HS-27A (cell line): ENCODE results near the gene ADD2.
"Not testable (repeated sequence)": the region's sequence is repeated elsewhere in the genome, so short reads cannot be mapped to it uniquely, and the experiment has no call there.

Experiments
- DNase-seq: peaks from one replicate; pipeline ENCODE4 v3.0.0-alpha.2; 2012; ENCODE audit warnings: low read depth, missing footprints

Gene ADD2

GRCh38 chr2:70767699-70768589 lies at the start of gene ADD2:
Gene ADD2, minus strand, starts transcription at chr2:70768200. Its CDS starts 61,792 bp downstream, at chr2:70706408.
- no peak for DNase-seq

GRCh38 chr2:70817284-70817954 lies 49.4 kb upstream of the ADD2 start:
- DNase-seq = no peak

GRCh38 chr2:70816726-70817125 lies 48.7 kb upstream of the ADD2 start:
- no peak for DNase-seq

- DNase-seq = no peak
Observed at GRCh38 chr2:70808983-70809958, 41.3 kb upstream of the ADD2 start.

- no peak for DNase-seq
Observed at GRCh38 chr2:70807828-70808118, 39.8 kb upstream of the ADD2 start.

GRCh38 chr2:70807102-70807827 lies 39.3 kb upstream of the ADD2 start:
- DNase-seq = no peak

- no peak for DNase-seq
Observed at GRCh38 chr2:70806620-70807019, 38.6 kb upstream of the ADD2 start.

- no peak for DNase-seq
Observed at GRCh38 chr2:70806013-70806412, 38.0 kb upstream of the ADD2 start.

GRCh38 chr2:70801607-70802263 lies 33.7 kb upstream of the ADD2 start:
- no peak for DNase-seq

GRCh38 chr2:70799706-70800105 lies 31.7 kb upstream of the ADD2 start:
- no peak for DNase-seq

- DNase-seq = not testable (repeated sequence)
Observed at GRCh38 chr2:70797996-70798395, 30.0 kb upstream of the ADD2 start.

GRCh38 chr2:70797506-70797905 lies 29.5 kb upstream of the ADD2 start:
- DNase-seq = no peak

GRCh38 chr2:70796262-70796661 lies 28.3 kb upstream of the ADD2 start:
- no peak for DNase-seq

- DNase-seq = no peak
Observed at GRCh38 chr2:70795164-70795995, 27.4 kb upstream of the ADD2 start.

GRCh38 chr2:70793450-70793849 lies 25.4 kb upstream of the ADD2 start:
- DNase-seq = no peak

GRCh38 chr2:70790136-70790828 lies 22.3 kb upstream of the ADD2 start, which contains the start of gene FIGLA:
Gene FIGLA, minus strand, starts transcription at chr2:70790643. Its CDS starts 5 bp downstream, at chr2:70790638.
- no peak for DNase-seq

GRCh38 chr2:70789304-70790135 lies 21.5 kb upstream of the ADD2 start:
- DNase-seq = no peak

- DNase-seq = no peak
Observed at GRCh38 chr2:70785137-70785911, 17.3 kb upstream of the ADD2 start.
